Trophoblast cell (in vitro differentiated cells and primary cell): Measurements from ENCODE around the gene LEUTX.
A peak's percentile ranks its signal among the peaks of the same experiment; 100 is the strongest.

Source experiments
- DNase-seq, 2 donors: peaks; one replicate each; pipeline ENCODE4 v3.0.0-alpha.2; 2016
- H2AFZ ChIP-seq: 2 replicates; pipeline ENCODE4 v1.6.1; 2013; ENCODE audit warnings: low read length, moderate library complexity, mild to moderate bottlenecking; ENCODE audit not compliant: insufficient read depth, poor library complexity
- H2AK5ac ChIP-seq: 2 replicates; pipeline ENCODE4 v1.6.1; 2013; ENCODE audit warnings: mild to moderate bottlenecking, low read length
- H2BK120ac ChIP-seq: 2 replicates; pipeline ENCODE4 v1.6.1; 2013; ENCODE audit warnings: low read length, mild to moderate bottlenecking, moderate library complexity; ENCODE audit not compliant: insufficient read depth, poor library complexity
- H2BK12ac ChIP-seq: 2 replicates; pipeline ENCODE4 v1.6.1; 2013; ENCODE audit warnings: mild to moderate bottlenecking, low read length, moderate library complexity
- H2BK5ac ChIP-seq: 2 replicates; pipeline ENCODE4 v1.6.1; 2013; ENCODE audit warnings: low read length, low read depth, moderate library complexity, mild to moderate bottlenecking; ENCODE audit not compliant: poor library complexity
- H3K14ac ChIP-seq: 2 replicates; pipeline ENCODE4 v1.6.1; 2013; ENCODE audit warnings: mild to moderate bottlenecking, low read length
- H3K18ac ChIP-seq: 2 replicates; pipeline ENCODE4 v1.6.1; 2013; ENCODE audit warnings: mild to moderate bottlenecking, low read length
- H3K23ac ChIP-seq: 2 replicates; pipeline ENCODE4 v1.6.1; 2013; ENCODE audit warnings: low read length
- H3K27ac ChIP-seq: 2 replicates; pipeline ENCODE4 v1.5.1; 2013; ENCODE audit warnings: low read depth, mild to moderate bottlenecking, inconsistent platforms, low read length, moderate library complexity
- H3K27me3 ChIP-seq: 2 replicates; pipeline ENCODE4 v1.6.1; 2013; ENCODE audit warnings: inconsistent platforms, mild to moderate bottlenecking, low read length, moderate library complexity; ENCODE audit not compliant: insufficient read depth
- H3K36me3 ChIP-seq, 2 experiments: 1 replicate in 1 of 2; 2 replicates in 1 of 2; pipeline ENCODE4 v1.6.1; 2013; ENCODE audit warnings: low read length in 2 of 2, mild to moderate bottlenecking in 2 of 2, moderate library complexity in 1 of 2; ENCODE audit not compliant: insufficient read depth in 2 of 2, control insufficient read depth in 1 of 2
- H3K4ac ChIP-seq: 2 replicates; pipeline ENCODE4 v1.6.1; 2013; ENCODE audit warnings: low read depth, mild to moderate bottlenecking, low read length, moderate library complexity
- H3K4me1 ChIP-seq, 2 experiments: 1 replicate in 1 of 2; 2 replicates in 1 of 2; pipeline ENCODE4 v1.6.1; 2013; ENCODE audit warnings: low read length in 2 of 2, mild to moderate bottlenecking in 2 of 2, moderate library complexity in 1 of 2; ENCODE audit not compliant: insufficient read depth in 2 of 2, control insufficient read depth in 1 of 2
- H3K4me2 ChIP-seq: 2 replicates; pipeline ENCODE4 v1.6.1; 2013; ENCODE audit warnings: inconsistent platforms, mild to moderate bottlenecking, low read length, moderate library complexity
- H3K4me3 ChIP-seq: 2 replicates; pipeline ENCODE4 v1.5.1; 2013; ENCODE audit warnings: mild to moderate bottlenecking, low read depth, low read length, inconsistent platforms
- H3K79me1 ChIP-seq: one replicate; pipeline ENCODE4 v1.6.1; 2013; ENCODE audit warnings: low read length
- H3K79me2 ChIP-seq: 2 replicates; pipeline ENCODE4 v1.6.1; 2013; ENCODE audit warnings: low read length, mild to moderate bottlenecking; ENCODE audit not compliant: control insufficient read depth, insufficient read depth, poor library complexity
- H3K9ac ChIP-seq: 2 replicates; pipeline ENCODE4 v1.6.1; 2013; ENCODE audit warnings: mild to moderate bottlenecking, low read length
- H3K9me3 ChIP-seq: 2 replicates; pipeline ENCODE4 v1.6.1; 2013; ENCODE audit warnings: low read depth, mild to moderate bottlenecking, control low read depth, inconsistent platforms, low read length; ENCODE audit not compliant: insufficient read depth
- H4K12ac ChIP-seq: 2 replicates; pipeline ENCODE4 v1.6.1; 2013; ENCODE audit warnings: low read depth, mild to moderate bottlenecking, low read length, moderate library complexity
- H4K8ac ChIP-seq: 2 replicates; pipeline ENCODE4 v1.6.1; 2013; ENCODE audit warnings: low read depth, mild to moderate bottlenecking, low read length, moderate library complexity
- H4K91ac ChIP-seq: one replicate; pipeline ENCODE4 v1.6.1; 2013; ENCODE audit warnings: low read depth, mild to moderate bottlenecking, low read length, moderate library complexity
- WGBS: extraction: QIAGEN DNeasy Blood & Tissue Kit; methylation state at CpG from one replicate; pipeline ENCODE4 v1.1.7; 2013; ENCODE audit warnings: missing lambda C conversion rate; ENCODE audit not compliant: insufficient read length, insufficient coverage; ENCODE audit errors: extremely low coverage; 5-methylcytosine and 5-hydroxymethylcytosine counted together

LEUTX gene

DNA sequence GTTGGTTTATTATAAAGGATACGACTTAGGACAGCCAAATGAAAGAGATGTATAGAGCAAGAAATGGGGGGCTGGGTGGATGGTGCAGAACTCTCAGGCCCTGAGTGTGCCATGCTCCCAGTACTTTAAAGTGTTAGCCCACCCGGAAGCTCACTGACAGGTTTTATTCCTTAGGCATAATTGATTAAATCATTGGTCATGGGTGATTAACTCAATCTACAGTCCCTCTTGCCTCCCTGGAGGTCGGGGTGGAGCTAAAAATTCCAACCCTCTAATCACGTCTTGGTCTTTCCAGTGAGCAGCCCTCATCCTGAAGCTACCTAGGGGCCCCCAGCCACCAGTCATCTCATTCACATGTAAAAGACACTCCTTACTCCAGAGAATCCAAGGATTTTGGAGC lies 9.9 kb upstream of the LEUTX start:
- H3K4me3 ChIP-seq = no peak overlapping the region
- no peak overlapping the region for H3K27ac ChIP-seq
- no peak overlapping the region for H2BK120ac ChIP-seq
- H2BK12ac ChIP-seq = no peak overlapping the region
- no peaks in the 10 kb centered on the region for H3K79me2 ChIP-seq
- H3K4me2 ChIP-seq = no peak overlapping the region
- H3K36me3 ChIP-seq = no peaks in the 10 kb centered on the region
- no peak overlapping the region for H3K23ac ChIP-seq
- H3K27me3 ChIP-seq = no peaks in the 10 kb centered on the region
- no peak overlapping the region for H3K4ac ChIP-seq
- no peak overlapping the region for H2AK5ac ChIP-seq
- no peak overlapping the region for H2BK5ac ChIP-seq
- H3K14ac ChIP-seq = no peak overlapping the region
- H3K9me3 ChIP-seq = no peaks in the 10 kb centered on the region
- no peak overlapping the region for H2AFZ ChIP-seq
- no peaks in the 10 kb centered on the region for H3K4me1 ChIP-seq
- H3K79me1 ChIP-seq = no peaks in the 10 kb centered on the region
- no peak for DNase-seq
- no peak overlapping the region for H4K8ac ChIP-seq
- WGBS = no CpG with 5 or more reads among the region's 4 CpGs
- H3K9ac ChIP-seq = no peak overlapping the region
- no peak overlapping the region for H4K91ac ChIP-seq
- no peak overlapping the region for H4K12ac ChIP-seq
- no peak overlapping the region for H3K18ac ChIP-seq

DNA sequence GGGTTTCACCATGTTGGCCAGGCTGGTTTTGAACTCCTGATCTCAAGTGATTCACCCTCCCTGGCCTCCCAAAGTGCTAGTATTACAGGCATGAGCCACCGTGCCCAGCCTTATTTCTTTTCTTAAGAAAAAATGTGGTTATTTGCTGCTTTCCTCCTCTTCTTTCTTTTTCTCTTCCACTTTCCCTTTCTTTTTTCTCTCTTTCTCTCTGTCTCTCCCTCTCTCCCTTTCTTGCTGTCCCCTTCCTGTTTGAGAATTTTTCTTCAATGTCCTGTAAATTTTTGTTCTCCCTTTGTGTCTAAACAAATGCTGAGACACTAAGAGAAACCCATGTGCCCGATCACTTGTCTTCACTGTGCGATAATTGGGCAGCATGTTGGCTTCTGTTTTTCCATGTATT lies 2.2 kb downstream of the LEUTX start:
- H4K12ac ChIP-seq = no peak overlapping the region
- no peak overlapping the region for H3K18ac ChIP-seq
- no peaks in the 10 kb centered on the region for H3K4me1 ChIP-seq
- no peak overlapping the region for H3K27ac ChIP-seq
- no peak overlapping the region for H2AFZ ChIP-seq
- H2BK12ac ChIP-seq = no peak overlapping the region
- H3K4me3 ChIP-seq = no peak overlapping the region
- no peaks in the 10 kb centered on the region for H3K27me3 ChIP-seq
- no peak overlapping the region for H3K9ac ChIP-seq
- no peaks in the 10 kb centered on the region for H3K79me2 ChIP-seq
- no peak overlapping the region for H3K23ac ChIP-seq
- no peak overlapping the region for H4K91ac ChIP-seq
- H3K4me2 ChIP-seq = no peak overlapping the region
- H2AK5ac ChIP-seq = no peak overlapping the region
- no peaks in the 10 kb centered on the region for H3K36me3 ChIP-seq
- H3K14ac ChIP-seq = no peak overlapping the region
- H2BK5ac ChIP-seq = no peak overlapping the region
- no peak overlapping the region for H2BK120ac ChIP-seq
- no peaks in the 10 kb centered on the region for H3K79me1 ChIP-seq
- WGBS = no CpG with 5 or more reads among the region's 3 CpGs
- no peak overlapping the region for H3K4ac ChIP-seq
- H3K9me3 ChIP-seq = no peaks in the 10 kb centered on the region
- DNase-seq = no peak
- no peak overlapping the region for H4K8ac ChIP-seq

DNA sequence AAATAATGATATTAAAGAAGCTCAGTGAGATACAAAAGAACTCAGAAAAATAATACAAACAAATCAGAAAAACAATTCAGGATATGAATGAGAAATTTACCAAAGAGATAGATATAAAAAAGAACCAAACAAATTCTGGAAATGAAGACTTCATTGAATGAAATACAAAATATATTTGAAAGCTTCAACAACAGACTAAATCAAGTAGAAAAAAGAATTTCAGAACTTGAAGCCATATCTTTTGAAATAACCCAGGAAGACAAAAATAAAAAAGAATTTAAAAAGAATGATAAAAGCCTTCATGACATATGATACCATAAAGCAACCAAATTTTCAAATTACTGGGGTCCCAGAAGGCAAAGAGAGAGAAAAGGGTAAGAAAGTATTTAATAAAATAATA lies 9.6 kb downstream of the LEUTX start:
- no peak overlapping the region for H3K4me3 ChIP-seq
- no peak overlapping the region for H3K23ac ChIP-seq
- no peak overlapping the region for H3K4me2 ChIP-seq
- no peak for DNase-seq
- H3K79me2 ChIP-seq = no peaks in the 10 kb centered on the region
- H3K18ac ChIP-seq = no peak overlapping the region
- no peak overlapping the region for H2BK12ac ChIP-seq
- H3K27ac ChIP-seq = no peak overlapping the region
- no peak overlapping the region for H2BK5ac ChIP-seq
- H3K9ac ChIP-seq = no peak overlapping the region
- H3K4ac ChIP-seq = no peak overlapping the region
- H4K8ac ChIP-seq = no peak overlapping the region
- H3K14ac ChIP-seq = no peak overlapping the region
- H3K9me3 ChIP-seq = no peaks in the 10 kb centered on the region
- no peak overlapping the region for H2AK5ac ChIP-seq
- no peaks in the 10 kb centered on the region for H3K36me3 ChIP-seq
- no peak overlapping the region for H4K12ac ChIP-seq
- no peak overlapping the region for H2AFZ ChIP-seq
- H3K79me1 ChIP-seq = no peaks in the 10 kb centered on the region
- H3K4me1 ChIP-seq = no peaks in the 10 kb centered on the region
- H3K27me3 ChIP-seq = no peaks in the 10 kb centered on the region
- no peak overlapping the region for H4K91ac ChIP-seq
- H2BK120ac ChIP-seq = no peak overlapping the region

DNA sequence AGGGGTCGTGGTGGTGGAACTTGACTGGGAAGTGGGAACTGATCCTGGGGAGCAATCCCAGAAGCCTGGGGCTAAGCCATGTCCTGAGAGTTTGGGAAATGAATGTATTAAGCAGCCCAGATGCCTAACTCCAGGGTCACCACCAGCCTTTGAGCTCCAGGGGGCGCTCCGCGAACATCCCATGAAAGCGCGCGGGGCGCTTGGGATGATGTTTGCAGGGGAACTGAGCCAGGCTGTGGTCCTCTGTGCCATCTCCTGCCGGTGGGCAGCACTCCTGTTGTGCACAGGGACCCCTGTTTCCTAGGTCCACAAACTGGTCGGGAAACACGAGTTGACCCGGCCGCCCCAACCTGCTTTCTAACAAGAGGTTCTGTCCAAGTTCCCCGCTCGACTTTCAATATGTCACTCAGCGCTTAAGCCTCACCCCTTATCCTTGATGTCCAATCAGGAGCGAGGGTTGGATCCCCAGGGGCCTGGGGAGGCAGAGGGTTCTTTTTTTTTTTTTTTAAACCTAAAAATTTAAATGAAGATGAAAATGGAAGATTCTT lies 14.4 kb downstream of the LEUTX start:
- Histone ChIP-seq H3K18ac (no peak overlapping the region), H3K4me3 (no peak overlapping the region), H4K12ac (no peak overlapping the region), H4K91ac (no peak overlapping the region), H3K4ac (no peak overlapping the region), H3K27ac (no peak overlapping the region), H2AFZ (peak overlapping the region; percentile 57), H3K27me3 (no peaks in the 10 kb centered on the region), H3K4me1 (no peaks in the 10 kb centered on the region), H3K79me2 (no peaks in the 10 kb centered on the region), H4K8ac (peak overlapping the region; percentile 45), H3K23ac (no peak overlapping the region), H3K9ac (no peak overlapping the region), H2AK5ac (no peak overlapping the region), H3K79me1 (no peaks in the 10 kb centered on the region), H3K4me2 (peak overlapping the region; percentile 65), H3K9me3 (no peaks in the 10 kb centered on the region), H2BK12ac (no peak overlapping the region), H2BK5ac (no peak overlapping the region), H2BK120ac (no peak overlapping the region), H3K36me3 (no peaks in the 10 kb centered on the region), H3K14ac (no peak overlapping the region)
- WGBS = no CpG with 5 or more reads among the region's 17 CpGs
- DNase-seq = peak; percentile 42 to 79
